ENCODE measurements around the gene PERCC1.
"Not testable (repeated sequence)": the region's sequence is repeated elsewhere in the genome, so short reads cannot be mapped to it uniquely, and the experiment has no call there.

The PERCC1 gene

DNA sequence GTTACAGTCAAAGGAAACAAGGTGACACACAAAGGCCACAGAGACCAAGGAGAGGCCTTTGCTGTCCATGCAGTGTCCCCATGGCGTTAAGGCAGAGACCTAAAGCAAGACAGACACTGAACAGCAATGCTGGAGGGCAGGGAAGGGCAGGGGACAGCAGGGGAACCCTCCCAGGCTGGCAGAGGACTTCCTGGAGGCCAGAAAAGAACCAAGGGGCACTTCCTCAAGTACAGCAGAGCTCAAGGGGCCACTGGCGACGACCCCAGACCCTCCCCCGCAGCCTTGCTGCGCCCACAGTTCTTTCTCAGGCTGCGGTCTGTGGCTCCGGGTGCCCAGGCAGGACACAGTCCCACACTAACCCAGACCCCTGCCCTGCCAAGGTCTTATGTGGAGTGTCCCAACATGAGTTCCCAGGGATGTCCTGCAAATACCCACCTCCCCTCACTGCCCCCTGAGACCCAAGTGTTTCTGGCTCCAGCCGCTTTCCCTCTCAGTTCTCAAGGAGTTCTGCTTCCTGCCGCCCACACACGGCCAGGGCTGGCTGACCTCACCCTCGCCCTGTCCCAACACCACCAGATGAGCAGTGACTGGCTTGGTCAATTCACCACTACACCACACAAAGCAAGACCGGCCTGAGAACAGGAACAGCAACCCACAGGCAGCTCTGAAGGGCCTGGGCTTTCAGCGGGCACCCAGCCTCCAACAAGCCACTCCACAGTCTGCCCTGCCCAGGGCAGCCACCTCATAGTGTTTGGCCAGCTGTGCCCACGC is 39.8 kb downstream of the PERCC1 start:
- no peak for DNase-seq

DNA sequence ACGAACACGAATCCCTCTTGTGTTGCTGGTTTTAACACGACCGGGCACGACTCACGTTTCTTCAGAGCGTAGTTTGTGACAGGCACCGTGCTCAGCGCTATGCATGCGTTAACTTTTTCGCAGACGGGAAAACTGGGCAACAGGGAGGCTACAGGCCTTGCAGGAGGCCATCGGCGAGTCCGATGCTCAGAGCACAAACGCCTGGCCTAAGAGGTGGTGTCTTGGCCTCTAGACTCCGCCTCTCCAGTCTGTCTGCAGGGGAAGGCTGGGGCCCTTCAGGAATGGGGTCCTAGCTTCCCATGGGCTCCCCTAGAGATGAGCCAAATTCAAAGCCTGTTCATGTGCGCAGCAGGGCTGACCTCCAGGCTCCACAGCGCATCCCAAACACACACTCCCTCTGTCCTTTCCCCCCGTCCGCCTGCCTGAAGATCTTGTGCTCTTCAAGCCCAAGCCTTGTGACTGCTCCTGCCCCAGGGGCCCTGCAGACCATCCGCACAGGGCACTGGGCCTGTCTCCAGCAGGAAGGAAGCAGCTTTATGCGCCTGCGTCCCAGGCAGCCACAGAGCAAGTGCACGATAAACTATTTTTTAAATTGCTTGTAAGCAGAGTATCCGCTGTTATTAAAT is 40.8 kb downstream of the PERCC1 start:
- no peak for DNase-seq

DNA sequence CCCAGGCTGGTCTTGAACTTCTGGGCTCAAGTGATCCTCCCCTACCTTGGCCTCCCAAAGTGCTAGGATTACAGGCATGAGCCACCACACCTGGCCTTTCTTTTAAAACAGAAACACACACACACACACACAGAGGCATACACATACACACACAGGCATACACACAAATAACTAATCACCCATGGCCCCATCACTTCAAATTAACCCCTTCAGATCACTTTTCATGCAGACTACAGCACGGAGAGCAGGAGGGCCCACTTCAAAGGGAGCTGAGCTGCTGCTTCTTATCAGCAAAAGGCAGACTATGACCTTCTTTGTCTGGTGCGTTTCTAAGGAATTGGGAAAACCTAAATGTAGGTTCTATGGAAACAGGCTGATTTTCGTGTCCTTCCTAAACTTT is 42.1 kb downstream of the PERCC1 start:
- no peak for DNase-seq

DNA sequence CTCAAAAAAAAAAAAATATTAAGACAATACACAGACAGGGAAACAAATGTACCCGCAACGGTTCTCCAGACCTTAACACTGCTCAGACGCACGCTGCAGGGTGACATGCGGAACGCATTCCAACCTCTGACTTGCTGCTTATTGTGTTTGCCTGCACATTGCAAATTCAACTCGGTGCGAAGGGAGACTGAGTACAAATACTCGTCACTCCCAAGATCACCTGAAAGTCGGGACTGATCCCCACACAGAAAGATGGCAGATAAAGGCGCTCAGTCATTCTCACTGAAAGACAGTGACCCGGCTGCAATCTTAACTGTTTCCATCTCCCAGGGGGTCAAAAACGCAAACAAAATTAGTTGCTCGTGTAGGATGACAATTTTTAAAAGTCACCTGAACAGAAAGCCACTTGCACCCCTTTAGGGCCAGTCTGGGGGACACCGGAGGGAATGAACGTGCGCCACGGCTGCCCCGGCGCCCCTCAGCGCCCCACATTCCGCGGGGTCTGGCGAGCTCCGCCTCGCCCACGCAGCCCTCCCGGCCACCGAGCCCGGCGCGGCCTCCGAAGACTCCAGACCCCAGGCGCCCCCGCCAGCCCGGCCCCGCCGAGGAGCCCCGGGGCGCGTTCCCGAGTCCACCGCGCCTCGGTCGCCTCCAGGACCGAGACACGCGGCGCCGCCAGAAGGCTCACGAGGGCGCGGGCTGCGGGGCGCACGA is 43.4 kb downstream of the PERCC1 start:
- DNase-seq: no peak

DNA sequence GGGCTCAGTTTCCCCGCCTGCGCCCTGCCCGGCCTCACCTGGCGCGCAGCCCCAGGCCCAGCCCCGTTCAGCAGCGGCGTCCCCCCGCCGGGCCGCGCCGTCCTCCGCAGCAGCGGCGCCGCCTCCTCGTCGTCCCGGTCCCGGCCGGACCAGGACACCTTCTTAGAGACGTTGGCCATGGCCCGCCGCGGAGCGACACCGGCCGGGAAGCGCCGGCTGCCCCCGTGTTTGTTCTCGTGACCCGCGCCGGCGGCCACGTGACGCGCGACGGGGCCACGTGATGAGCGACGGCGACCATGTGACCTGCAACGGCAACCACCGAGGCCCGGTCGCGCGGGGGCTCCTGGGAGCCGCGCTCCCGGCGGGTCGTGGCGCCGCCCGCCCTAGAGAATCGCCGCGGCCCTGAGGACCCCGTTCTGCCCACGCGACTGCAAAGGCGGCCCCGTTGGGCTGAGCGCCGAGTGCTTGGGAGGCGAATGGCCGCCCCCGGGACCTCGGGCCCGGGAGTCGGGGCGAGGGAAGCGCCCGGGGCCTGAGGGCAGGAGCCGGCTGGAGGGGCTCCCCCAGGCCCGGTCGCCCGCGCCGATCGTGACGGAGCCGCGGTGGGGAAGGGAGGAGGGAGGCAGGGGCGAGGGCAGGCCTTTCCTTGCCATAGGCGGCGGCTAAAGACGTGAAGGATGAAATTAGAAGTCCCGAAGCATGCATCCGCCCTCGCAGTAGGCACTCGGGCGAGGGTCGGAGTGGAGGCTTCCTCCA is 44.1 kb downstream of the PERCC1 start, which contains the start of gene CLCN7:
CLCN7 (minus strand) TSS at position 233 of the 756 bp plus-strand sequence; CDS start at position 179, 54 bp downstream.
- DNase-seq: peak; percentile 72 to 93 (median 83)

DNA sequence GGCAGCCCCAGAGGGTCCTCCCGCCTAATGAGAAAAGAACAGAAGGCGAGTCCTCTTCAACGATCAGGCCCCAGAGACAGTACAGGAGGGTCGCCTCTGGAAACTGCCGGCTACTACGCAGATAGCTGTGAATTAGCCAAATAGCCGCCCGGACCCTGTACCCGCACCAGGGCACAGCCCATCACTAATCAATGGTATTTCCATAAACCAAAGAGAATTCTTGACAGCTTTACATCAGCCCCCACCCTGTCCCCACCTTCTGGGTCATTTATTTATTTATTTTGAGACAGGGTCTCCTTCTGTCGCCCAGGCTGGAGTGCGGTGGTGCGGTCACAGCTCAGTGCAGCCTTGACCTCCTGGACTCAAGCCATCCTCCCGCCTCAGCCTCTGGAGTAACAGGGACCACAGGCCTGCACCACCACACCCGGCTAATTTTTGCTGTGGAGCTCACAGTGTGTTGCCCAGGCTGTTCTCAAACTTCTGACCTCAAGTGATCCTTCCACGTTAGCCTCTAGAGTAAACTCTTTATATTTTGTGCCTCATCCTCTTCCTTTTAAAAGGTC is 44.8 kb downstream of the PERCC1 start:
- DNase-seq: no peak

DNA sequence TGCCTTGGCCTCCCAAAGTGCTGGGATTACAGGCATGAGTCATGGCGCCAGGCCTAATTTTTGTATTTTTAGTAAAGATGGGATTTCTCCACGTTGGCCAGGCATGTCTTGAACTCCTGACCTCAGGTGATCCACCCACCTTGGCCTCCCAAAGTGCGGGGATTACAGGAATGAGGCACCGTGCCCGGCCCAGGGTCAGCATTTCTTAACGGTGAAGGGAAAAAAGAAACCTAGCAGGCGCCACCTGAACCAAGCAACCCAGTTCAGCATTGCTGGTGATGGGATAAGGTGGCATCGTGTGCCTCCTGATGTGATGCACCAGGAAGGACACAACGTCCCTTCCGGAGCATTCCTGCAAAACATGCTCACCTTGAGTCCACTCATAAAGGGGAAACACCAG is 46.2 kb downstream of the PERCC1 start:
- DNase-seq: no peak

DNA sequence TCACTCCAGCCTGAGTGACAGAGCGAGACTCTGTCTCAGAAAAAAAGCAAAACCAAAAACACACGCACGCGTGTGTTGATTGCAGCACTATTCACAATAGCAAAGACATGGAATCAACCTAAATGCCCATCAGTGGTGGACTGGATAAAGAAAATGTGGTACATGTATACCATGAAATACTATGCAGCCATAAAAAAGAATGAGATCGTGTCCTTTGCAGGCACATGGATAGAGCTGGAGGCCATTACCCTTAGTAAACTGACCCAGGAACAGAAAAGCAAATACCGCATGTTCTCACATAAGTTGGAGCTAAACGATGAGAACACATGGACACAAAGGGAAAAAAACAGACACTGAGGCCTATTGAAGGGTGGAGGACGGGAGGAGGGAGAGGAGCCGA is 48.1 kb downstream of the PERCC1 start:
- DNase-seq: not testable (repeated sequence)

DNA sequence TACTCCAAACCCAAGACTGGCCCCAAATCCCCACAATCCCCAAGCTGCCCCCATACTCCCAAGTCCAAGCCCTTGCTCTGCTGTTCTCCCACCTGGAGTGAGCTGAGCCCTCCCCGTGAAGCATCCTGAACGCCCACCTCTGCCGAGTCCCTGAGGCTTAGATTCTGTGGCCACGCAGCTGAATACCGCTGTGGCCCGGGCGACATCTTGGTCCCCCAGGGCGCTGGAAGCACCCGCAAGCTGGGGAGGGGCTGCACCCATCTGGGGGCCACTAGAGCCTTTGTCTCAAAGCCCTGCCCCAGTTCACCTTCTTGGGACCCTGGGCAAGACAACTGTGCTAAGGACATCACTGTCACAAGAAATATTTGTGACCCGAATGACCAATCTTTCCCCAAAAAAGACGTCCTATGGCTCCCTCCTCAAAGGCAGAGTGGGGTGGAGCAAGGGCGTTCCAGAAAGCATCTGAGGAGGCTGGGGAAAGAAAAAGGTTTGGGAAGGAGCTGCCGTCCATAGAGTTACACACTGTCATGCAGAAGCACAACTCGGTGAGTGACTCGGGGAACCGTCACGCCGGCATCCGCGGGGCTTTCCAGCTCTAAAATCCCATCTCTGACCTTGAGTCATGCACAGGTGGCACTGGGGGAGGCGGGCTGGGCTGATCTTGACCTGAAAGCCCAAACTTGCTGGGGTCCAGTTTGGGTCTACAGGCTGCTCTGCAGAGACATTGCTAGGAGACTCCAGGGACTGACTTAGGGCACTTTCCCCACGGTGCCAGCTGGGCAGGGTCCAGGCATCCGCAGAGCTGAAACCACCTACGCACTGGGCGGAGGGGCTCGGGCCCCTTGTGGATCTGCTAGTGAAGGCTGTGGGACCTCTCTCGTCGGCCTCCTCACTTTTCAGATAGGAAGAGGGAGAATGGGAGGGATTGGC is 51.3 kb downstream of the PERCC1 start:
- no peak for DNase-seq

Measured in T-helper 2 cell (primary cell).